Measurements from ENCODE around the gene PDE7B. TPM values are rescaled to one million over a fixed set of nuclear protein-coding genes. Genes with fewer than 3 reads are reported as not detected.

PDE7B gene
- total RNA-seq, 2 experiments from 2014 or later, result not detected

DNA sequence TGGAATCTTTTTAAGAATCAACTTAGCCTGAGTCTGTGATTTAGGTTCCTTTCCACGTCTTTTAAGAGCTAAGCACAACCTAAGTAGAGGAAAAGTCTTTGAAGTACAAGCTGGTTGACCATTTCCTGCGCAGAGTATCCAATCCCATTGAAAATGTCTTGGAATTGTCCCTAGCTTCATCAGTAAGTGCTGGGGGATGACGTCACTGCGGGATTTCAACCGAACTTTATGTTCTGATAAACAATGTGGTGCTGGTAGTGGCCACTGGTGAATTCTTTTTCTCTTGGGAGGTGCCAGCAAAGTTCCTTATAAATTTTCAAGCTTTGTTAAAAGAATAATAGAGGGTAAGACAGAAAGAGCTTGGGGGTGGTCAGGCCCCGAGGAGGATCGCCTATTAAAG lies 69.2 kb downstream of the PDE7B start:
- no peaks in the 10 kb centered on the region for H3K36me3 ChIP-seq (ENCODE audit: insufficient read depth, low read length)
- no peak overlapping the region for H3K4me2 ChIP-seq (ENCODE audit: low read length)
- no peak overlapping the region for H3K27ac ChIP-seq (ENCODE audit: low read depth, low read length, poor library complexity, severe bottlenecking)
- CTCF ChIA-PET (ENCODE audit: unreplicated experiment), result no interaction called here
- H3K9me3 ChIP-seq (ENCODE audit: low read length), result no peaks in the 10 kb centered on the region
- no peaks in the 10 kb centered on the region for H3K4me1 ChIP-seq (ENCODE audit: insufficient read depth, low read length, poor library complexity, severe bottlenecking)
- no peaks in the 10 kb centered on the region for H3K79me2 ChIP-seq (ENCODE audit: insufficient read depth, low read depth, low read length)
- H2AFZ ChIP-seq (ENCODE audit: low read length), result no peak overlapping the region
- TF ChIP-seq EZH2phosphoT487 (IDR thresholded peaks at IDR 0.05; ENCODE audit: borderline replicate concordance, low read depth, low read length), result no peak
- TF ChIP-seq, protein P1, sequence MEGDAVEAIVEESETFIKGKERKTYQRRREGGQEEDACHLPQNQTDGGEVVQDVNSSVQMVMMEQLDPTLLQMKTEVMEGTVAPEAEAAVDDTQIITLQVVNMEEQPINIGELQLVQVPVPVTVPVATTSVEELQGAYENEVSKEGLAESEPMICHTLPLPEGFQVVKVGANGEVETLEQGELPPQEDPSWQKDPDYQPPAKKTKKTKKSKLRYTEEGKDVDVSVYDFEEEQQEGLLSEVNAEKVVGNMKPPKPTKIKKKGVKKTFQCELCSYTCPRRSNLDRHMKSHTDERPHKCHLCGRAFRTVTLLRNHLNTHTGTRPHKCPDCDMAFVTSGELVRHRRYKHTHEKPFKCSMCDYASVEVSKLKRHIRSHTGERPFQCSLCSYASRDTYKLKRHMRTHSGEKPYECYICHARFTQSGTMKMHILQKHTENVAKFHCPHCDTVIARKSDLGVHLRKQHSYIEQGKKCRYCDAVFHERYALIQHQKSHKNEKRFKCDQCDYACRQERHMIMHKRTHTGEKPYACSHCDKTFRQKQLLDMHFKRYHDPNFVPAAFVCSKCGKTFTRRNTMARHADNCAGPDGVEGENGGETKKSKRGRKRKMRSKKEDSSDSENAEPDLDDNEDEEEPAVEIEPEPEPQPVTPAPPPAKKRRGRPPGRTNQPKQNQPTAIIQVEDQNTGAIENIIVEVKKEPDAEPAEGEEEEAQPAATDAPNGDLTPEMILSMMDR (conservative IDR thresholded peaks at IDR 0.05; ENCODE audit: low read length), result no peak
- no peaks in the 10 kb centered on the region for H4K20me1 ChIP-seq (ENCODE audit: insufficient read depth, low read length)
- no peak for DNase-seq (ENCODE audit: low spot score)
- intact Hi-C loops (cut with micrococcal nuclease; ENCODE audit: unreplicated experiment), result no loop called here
- no TSS peak for BruUV-seq (replicated peaks)
- POLR2A ChIA-PET, result interaction anchor here (0.5 kb wide), 1 partner anchor 1030 kb away, joined by 3 read pairs; no protein-coding TSS in a partner anchor
- no peaks in the 10 kb centered on the region for H3K9me2 ChIP-seq (ENCODE audit: insufficient read depth, low read length)
- no peak overlapping the region for H3K4me3 ChIP-seq (ENCODE audit: low read depth, low read length, poor library complexity, severe bottlenecking)

DNA sequence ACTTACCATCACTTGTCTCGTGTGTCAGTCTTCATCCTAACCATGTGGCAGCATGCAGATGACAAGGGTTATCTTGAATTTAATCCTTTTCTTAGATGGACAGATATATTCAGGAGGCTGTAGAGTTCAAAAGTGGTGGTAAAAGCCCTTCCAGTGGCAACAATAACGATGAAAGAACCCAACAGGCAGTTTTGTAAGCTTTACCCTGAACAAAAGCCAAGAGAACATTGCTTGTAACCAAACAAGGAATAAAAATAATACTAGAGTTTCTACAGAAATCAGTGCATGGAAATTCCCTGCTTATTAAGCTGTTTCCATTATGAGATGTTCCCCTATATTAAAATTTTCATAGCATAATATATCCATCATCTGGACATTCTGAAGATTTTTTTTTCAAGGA lies 69.7 kb downstream of the PDE7B start:
- TF ChIP-seq, protein P1 (conservative IDR thresholded peaks at IDR 0.05; ENCODE audit: low read length), result no peak
- no peak for TF ChIP-seq EZH2phosphoT487 (IDR thresholded peaks at IDR 0.05; ENCODE audit: borderline replicate concordance, low read depth, low read length)
- Histone ChIP-seq H3K9me3 (ENCODE audit: low read length) (no peaks in the 10 kb centered on the region), H3K36me3 (ENCODE audit: insufficient read depth, low read length) (no peaks in the 10 kb centered on the region), H2AFZ (ENCODE audit: low read length) (no peak overlapping the region), H3K4me1 (ENCODE audit: insufficient read depth, low read length, poor library complexity, severe bottlenecking) (no peaks in the 10 kb centered on the region), H4K20me1 (ENCODE audit: insufficient read depth, low read length) (no peaks in the 10 kb centered on the region), H3K9me2 (ENCODE audit: insufficient read depth, low read length) (no peaks in the 10 kb centered on the region), H3K79me2 (ENCODE audit: insufficient read depth, low read depth, low read length) (no peaks in the 10 kb centered on the region), H3K4me2 (ENCODE audit: low read length) (no peak overlapping the region), H3K27ac (ENCODE audit: low read depth, low read length, poor library complexity, severe bottlenecking) (no peak overlapping the region), H3K4me3 (ENCODE audit: low read depth, low read length, poor library complexity, severe bottlenecking) (no peak overlapping the region)
- ChIA-PET CTCF (ENCODE audit: unreplicated experiment) (no interaction called here), POLR2A (interaction anchor here (0.5 kb wide), 1 partner anchor 1031 kb away, joined by 3 read pairs; no protein-coding TSS in a partner anchor)
- BruUV-seq (replicated peaks), result no TSS peak
- intact Hi-C loops (cut with micrococcal nuclease; ENCODE audit: unreplicated experiment), result no loop called here
- DNase-seq (ENCODE audit: low spot score), result no peak

DNA sequence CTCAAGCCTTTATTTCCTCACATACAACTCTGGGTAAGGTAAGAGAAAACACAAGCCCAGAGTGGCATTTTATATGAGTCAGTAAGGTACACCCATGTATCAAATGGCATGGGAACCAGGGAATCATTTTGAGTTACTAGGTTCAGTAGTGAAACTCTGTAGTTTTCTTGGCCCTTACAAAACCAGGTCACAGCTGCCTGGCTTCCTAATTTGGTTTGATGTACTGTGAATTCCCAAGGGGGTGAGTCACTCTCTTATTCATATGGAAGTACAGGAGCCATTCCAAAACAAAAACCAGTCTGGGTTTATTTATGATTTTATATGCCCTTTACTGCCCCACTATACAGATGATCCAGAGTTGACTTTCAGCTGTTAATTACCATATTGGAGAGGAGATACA lies 70.7 kb downstream of the PDE7B start:
- Histone ChIP-seq H3K9me3 (ENCODE audit: low read length) (no peaks in the 10 kb centered on the region), H3K9me2 (ENCODE audit: insufficient read depth, low read length) (no peaks in the 10 kb centered on the region), H3K4me2 (ENCODE audit: low read length) (no peak overlapping the region), H4K20me1 (ENCODE audit: insufficient read depth, low read length) (no peaks in the 10 kb centered on the region), H2AFZ (ENCODE audit: low read length) (no peak overlapping the region), H3K36me3 (ENCODE audit: insufficient read depth, low read length) (no peaks in the 10 kb centered on the region), H3K4me3 (ENCODE audit: low read depth, low read length, poor library complexity, severe bottlenecking) (no peak overlapping the region), H3K4me1 (ENCODE audit: insufficient read depth, low read length, poor library complexity, severe bottlenecking) (no peaks in the 10 kb centered on the region), H3K27ac (ENCODE audit: low read depth, low read length, poor library complexity, severe bottlenecking) (no peak overlapping the region), H3K79me2 (ENCODE audit: insufficient read depth, low read depth, low read length) (no peaks in the 10 kb centered on the region)
- no peak for DNase-seq (ENCODE audit: low spot score)
- TF ChIP-seq EZH2phosphoT487 (IDR thresholded peaks at IDR 0.05; ENCODE audit: borderline replicate concordance, low read depth, low read length), result no peak
- TF ChIP-seq, protein P1 (conservative IDR thresholded peaks at IDR 0.05; ENCODE audit: low read length), result no peak
- BruUV-seq (replicated peaks), result no TSS peak
- intact Hi-C loops (cut with micrococcal nuclease; ENCODE audit: unreplicated experiment), result no loop called here
- ChIA-PET POLR2A (no interaction called here), CTCF (ENCODE audit: unreplicated experiment) (no interaction called here)

All from OCI-LY7 (cell line).